ENCODE results near the gene TGIF1. TPM values are rescaled to one million over a fixed set of nuclear protein-coding genes. Genes with fewer than 3 reads are reported as not detected.
A peak's percentile ranks its signal among the peaks of the same experiment; 100 is the strongest.

Gene TGIF1
- total RNA-seq, 4 donors from 2014 or later, result 21.0 to 49.5 (median 35.3) TPM

GRCh38 chr18:3508576-3509549, 58.9 kb downstream of the TGIF1 start:
- TF ChIP-seq, protein P1, sequence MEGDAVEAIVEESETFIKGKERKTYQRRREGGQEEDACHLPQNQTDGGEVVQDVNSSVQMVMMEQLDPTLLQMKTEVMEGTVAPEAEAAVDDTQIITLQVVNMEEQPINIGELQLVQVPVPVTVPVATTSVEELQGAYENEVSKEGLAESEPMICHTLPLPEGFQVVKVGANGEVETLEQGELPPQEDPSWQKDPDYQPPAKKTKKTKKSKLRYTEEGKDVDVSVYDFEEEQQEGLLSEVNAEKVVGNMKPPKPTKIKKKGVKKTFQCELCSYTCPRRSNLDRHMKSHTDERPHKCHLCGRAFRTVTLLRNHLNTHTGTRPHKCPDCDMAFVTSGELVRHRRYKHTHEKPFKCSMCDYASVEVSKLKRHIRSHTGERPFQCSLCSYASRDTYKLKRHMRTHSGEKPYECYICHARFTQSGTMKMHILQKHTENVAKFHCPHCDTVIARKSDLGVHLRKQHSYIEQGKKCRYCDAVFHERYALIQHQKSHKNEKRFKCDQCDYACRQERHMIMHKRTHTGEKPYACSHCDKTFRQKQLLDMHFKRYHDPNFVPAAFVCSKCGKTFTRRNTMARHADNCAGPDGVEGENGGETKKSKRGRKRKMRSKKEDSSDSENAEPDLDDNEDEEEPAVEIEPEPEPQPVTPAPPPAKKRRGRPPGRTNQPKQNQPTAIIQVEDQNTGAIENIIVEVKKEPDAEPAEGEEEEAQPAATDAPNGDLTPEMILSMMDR (IDR thresholded peaks at IDR 0.05), result no peak
- TF ChIP-seq POLR2A (IDR thresholded peaks at IDR 0.05), result no peak
- no peaks in the 10 kb centered on the region for H3K9me3 ChIP-seq
- H3K27me3 ChIP-seq, result no peaks in the 10 kb centered on the region
- H3K36me3 ChIP-seq, result no peaks in the 10 kb centered on the region
- H3K4me3 ChIP-seq, result no peak overlapping the region
- no peak for DNase-seq
- peak overlapping the region in 2 of 4 donors; percentile 12 for H3K27ac ChIP-seq
- no peaks in the 10 kb centered on the region for H3K4me1 ChIP-seq

Other genes starting within 250 kb of the TGIF1 start
- 10 to 100 TPM in 1 of 4 donors, 1 to 10 TPM in 3; 1.3 to 29.7 (median 3.1) TPM for gene MYOM1, start 230.2 kb upstream of the TGIF1 start, total RNA-seq
- 100 to 1,000 TPM; 256 to 401 (median 312) TPM for gene MYL12A, start 202.4 kb upstream of the TGIF1 start, total RNA-seq
- gene MYL12B, start 188.0 kb upstream of the TGIF1 start, total RNA-seq, result 100 to 1,000 TPM; 246 to 511 (median 369) TPM

All from Peyer's patch (tissue), 4 donors.